Right lobe of liver (tissue), 4 donors: Measurements from ENCODE around the gene RNF11.

ENCODE experiments used
- POLR2A ChIP-seq: fragments of 450-650 bp; IDR thresholded peaks from one replicate; pipeline ENCODE4 v1.6.1; 2017; ENCODE audit warnings: antibody characterized with exemption, mild to moderate bottlenecking
- TF ChIP-seq, protein P1 (sequence below), 4 donors: fragments of 200-600 bp in 3 of 4; fragments of 450-650 bp in 1 of 4; IDR thresholded peaks; one replicate each; pipeline versions ENCODE4 v1.5.1 to v1.8.0; 2016 to 2022; ENCODE audit warnings: antibody characterized with exemption in 4 of 4, mild to moderate bottlenecking in 2 of 4
- donor health status: DM: no; HTN: no; CAD: no.
- donor health status: DM: no; HTN: no; CAD: no.
- donor health status: DM: no; HTN: yes; CAD: no.

GRCh38 chr1:51214615-51215131 is 21.4 kb upstream of the RNF11 start:
- no peak for TF ChIP-seq POLR2A
- TF ChIP-seq, protein P1, sequence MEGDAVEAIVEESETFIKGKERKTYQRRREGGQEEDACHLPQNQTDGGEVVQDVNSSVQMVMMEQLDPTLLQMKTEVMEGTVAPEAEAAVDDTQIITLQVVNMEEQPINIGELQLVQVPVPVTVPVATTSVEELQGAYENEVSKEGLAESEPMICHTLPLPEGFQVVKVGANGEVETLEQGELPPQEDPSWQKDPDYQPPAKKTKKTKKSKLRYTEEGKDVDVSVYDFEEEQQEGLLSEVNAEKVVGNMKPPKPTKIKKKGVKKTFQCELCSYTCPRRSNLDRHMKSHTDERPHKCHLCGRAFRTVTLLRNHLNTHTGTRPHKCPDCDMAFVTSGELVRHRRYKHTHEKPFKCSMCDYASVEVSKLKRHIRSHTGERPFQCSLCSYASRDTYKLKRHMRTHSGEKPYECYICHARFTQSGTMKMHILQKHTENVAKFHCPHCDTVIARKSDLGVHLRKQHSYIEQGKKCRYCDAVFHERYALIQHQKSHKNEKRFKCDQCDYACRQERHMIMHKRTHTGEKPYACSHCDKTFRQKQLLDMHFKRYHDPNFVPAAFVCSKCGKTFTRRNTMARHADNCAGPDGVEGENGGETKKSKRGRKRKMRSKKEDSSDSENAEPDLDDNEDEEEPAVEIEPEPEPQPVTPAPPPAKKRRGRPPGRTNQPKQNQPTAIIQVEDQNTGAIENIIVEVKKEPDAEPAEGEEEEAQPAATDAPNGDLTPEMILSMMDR (IDR thresholded peaks at IDR 0.05), result no peak
